HCT116 (cell line): ENCODE results near the gene HIF1A.

ENCODE experiments used
- EZH2 ChIP-seq: fragments of 200-600 bp; sonication (generic); IDR thresholded peaks from 2 replicates; pipeline ENCODE4 v1.6.1; 2017; ENCODE audit warnings: antibody characterized with exemption, mixed run types
- SIN3A ChIP-seq: IDR thresholded peaks from 2 replicates; pipeline ENCODE4 v1.6.1; 2012; ENCODE audit warnings: low read depth
- ZNF274 ChIP-seq: fragments of 200-500 bp; sonication (Bioruptor generic); IDR thresholded peaks from 2 replicates; pipeline ENCODE4 v1.6.1; 2014; ENCODE audit warnings: mild to moderate bottlenecking, low read depth, low read length, inconsistent platforms
- TF ChIP-seq, protein P1 (sequence below), 3 experiments: fragments of 200-600 bp in 1 of 3; sonication (generic) in 1 of 3; IDR thresholded peaks in 2 of 3; conservative IDR thresholded peaks in 1 of 3; 2 replicates each; pipeline ENCODE4 v1.5.1; 2012 to 2017; ENCODE audit warnings: low read depth in 2 of 3, low read length in 2 of 3, antibody characterized with exemption in 1 of 3, borderline replicate concordance in 1 of 3, control low read depth in 1 of 3, mild to moderate bottlenecking in 1 of 3, mixed read lengths in 1 of 3, mixed run types in 1 of 3, moderate library complexity in 1 of 3; ENCODE audit not compliant: insufficient read depth in 1 of 3

DNA sequence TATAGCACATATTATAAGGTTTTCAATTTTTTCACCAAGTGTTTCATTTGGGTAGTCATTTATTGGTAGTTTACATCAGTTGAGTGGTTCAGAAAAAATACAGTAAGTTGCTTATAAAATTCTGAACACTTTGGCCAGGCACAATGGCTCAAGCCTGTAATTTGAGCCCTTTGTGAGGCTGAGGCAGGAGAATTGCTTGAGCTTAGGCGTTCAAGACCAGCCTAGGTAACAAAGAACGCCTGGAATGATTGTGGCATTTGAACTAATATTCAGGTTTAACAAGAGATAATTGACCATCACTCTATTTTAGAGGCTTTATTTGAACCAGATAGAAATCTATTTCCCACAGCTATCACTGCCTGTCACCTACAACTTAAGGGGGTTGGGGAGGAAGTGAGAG is 22.7 kb downstream of the HIF1A start:
- TF ChIP-seq, protein P1, sequence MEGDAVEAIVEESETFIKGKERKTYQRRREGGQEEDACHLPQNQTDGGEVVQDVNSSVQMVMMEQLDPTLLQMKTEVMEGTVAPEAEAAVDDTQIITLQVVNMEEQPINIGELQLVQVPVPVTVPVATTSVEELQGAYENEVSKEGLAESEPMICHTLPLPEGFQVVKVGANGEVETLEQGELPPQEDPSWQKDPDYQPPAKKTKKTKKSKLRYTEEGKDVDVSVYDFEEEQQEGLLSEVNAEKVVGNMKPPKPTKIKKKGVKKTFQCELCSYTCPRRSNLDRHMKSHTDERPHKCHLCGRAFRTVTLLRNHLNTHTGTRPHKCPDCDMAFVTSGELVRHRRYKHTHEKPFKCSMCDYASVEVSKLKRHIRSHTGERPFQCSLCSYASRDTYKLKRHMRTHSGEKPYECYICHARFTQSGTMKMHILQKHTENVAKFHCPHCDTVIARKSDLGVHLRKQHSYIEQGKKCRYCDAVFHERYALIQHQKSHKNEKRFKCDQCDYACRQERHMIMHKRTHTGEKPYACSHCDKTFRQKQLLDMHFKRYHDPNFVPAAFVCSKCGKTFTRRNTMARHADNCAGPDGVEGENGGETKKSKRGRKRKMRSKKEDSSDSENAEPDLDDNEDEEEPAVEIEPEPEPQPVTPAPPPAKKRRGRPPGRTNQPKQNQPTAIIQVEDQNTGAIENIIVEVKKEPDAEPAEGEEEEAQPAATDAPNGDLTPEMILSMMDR (IDR thresholded peaks at IDR 0.05 in 2 of 3, conservative IDR thresholded peaks at IDR 0.05 in 1 of 3; ENCODE audit: borderline replicate concordance in 1 of 3, insufficient read depth in 1 of 3, low read depth in 2 of 3, low read length in 2 of 3) = no peak
- TF ChIP-seq SIN3A = no peak
- no peak for TF ChIP-seq EZH2
- no peak for TF ChIP-seq ZNF274
